ENCODE data around the gene ESR1. TPM values are rescaled to one million over a fixed set of nuclear protein-coding genes. Genes with fewer than 3 reads are reported as not detected.
"Not testable (repeated sequence)": the region's sequence is repeated elsewhere in the genome, so short reads cannot be mapped to it uniquely, and the experiment has no call there.

Gene ESR1
- total RNA-seq, 1 experiment from 2014 or later = not detected

DNA sequence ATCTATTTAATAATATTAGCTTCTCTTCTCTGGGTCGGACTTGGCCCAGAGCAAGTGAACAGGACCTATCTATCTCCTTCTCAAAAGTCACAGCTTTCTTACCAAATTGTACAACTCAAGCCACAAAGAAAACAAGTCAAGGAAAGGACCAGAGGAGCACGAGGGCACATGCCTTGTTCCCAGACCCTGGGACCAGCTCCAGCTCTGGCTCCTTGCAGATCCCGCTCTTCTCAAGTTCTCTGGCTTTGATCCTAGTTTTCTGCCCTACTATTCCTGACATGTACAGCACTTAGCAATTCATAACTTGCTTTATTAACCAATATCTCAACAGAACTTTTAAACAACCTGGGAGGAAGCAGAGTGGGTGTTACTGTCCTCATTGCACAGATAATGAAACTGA is 185.9 kb downstream of the ESR1 start:
- no peaks in the 10 kb centered on the region for H3K27me3 ChIP-seq (replicated peaks)
- no peaks in the 10 kb centered on the region for H3K4me1 ChIP-seq (replicated peaks)
- no peak overlapping the region for H3K4me3 ChIP-seq
- H3K36me3 ChIP-seq = no peaks in the 10 kb centered on the region
- no peak overlapping the region for H3K27ac ChIP-seq
- no peak for DNase-seq (ENCODE audit: low read depth in 1 of 2, low spot score in 2 of 2)
- H3K9me3 ChIP-seq (replicated peaks) = no peaks in the 10 kb centered on the region

DNA sequence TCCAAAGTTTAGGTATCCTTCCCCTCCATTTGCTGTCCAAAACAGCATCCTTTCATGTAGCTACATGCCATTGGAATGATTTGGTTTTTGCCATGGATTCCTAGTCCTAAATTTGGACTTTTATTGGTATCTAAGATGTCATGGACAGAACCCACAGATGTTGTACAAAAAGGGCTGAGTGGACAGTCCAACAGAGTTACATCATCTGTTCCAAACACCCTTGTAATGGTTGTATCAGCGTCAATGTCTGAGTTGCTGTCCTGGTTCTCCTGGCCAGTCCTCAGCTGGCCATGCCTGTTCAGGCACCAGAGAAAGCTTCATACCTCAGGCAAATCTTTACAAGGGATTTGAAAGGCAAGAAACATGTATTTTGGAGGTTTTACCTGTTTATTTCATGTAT is 191.3 kb downstream of the ESR1 start:
- H3K9me3 ChIP-seq (replicated peaks) = no peaks in the 10 kb centered on the region
- no peaks in the 10 kb centered on the region for H3K27me3 ChIP-seq (replicated peaks)
- H3K4me3 ChIP-seq = no peak overlapping the region
- no peaks in the 10 kb centered on the region for H3K36me3 ChIP-seq
- no peaks in the 10 kb centered on the region for H3K4me1 ChIP-seq (replicated peaks)
- no peak for DNase-seq (ENCODE audit: low read depth in 1 of 2, low spot score in 2 of 2)
- no peak overlapping the region for H3K27ac ChIP-seq

DNA sequence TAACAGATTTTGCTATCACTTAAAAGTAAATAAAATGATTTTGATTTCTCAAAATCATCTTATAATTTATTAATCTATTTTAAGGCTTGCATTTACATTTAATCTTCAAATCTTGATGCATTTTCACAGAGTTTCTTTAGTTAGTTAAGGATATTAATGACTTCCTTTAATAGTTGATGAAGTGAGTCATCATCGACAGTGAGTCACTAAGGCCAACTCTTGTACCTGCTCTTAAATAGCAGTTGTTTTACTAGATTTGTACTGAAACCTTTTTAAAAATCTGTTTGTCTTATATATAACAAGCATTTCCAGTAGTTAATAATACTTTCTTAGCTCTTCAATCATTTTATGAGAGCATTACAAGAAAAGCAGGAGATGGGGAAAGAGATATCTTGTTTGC is 191.7 kb downstream of the ESR1 start:
- Histone ChIP-seq H3K36me3 (no peaks in the 10 kb centered on the region), H3K4me1 (replicated peaks) (no peaks in the 10 kb centered on the region), H3K27me3 (replicated peaks) (no peaks in the 10 kb centered on the region), H3K4me3 (no peak overlapping the region), H3K9me3 (replicated peaks) (no peaks in the 10 kb centered on the region), H3K27ac (no peak overlapping the region)
- no peak for DNase-seq (ENCODE audit: low read depth in 1 of 2, low spot score in 2 of 2)

DNA sequence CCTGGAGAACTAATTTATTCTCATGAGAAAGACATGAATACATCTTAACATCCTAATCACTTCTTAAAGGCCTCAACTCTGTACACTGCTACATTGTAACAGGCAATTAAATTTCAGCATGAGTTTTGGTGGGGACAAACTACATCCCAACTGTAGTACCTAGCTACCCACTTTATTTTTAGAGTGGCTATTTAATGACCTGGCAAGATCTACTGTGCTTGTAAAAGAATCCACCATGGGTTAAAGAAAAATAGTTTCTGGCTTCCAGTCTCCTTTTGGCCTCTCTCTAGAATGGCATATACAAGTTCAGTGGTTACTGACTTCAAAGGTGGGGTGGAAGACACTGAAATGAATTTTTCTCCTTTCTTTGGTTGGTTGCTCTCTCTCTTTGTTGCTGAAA is 193.9 kb downstream of the ESR1 start:
- Histone ChIP-seq H3K27ac (no peak overlapping the region), H3K36me3 (no peaks in the 10 kb centered on the region)

DNA sequence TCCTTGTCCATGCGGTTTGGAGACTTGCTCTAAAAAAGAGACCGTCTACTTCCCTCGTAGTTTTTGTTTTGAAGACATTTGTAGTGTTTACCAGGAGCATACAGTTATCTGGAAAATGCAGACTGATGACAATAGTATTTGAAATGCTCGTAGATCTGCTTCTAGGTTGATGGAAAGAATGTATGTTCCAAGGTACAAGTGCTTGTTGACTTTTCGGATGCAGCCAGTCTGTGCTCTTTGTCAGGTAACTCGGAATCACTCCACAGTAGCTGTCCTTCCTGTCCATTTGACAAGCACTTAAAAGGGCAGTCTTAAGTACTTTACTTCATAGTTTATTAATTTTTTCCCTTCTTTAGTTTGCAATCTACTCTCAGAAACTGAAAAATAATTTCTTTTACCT is 194.8 kb downstream of the ESR1 start:
- no peak for DNase-seq (ENCODE audit: low read depth in 1 of 2, low spot score in 2 of 2)
- Histone ChIP-seq H3K4me3 (no peak overlapping the region), H3K36me3 (no peaks in the 10 kb centered on the region), H3K4me1 (replicated peaks) (no peaks in the 10 kb centered on the region), H3K9me3 (replicated peaks) (no peaks in the 10 kb centered on the region), H3K27me3 (replicated peaks) (no peaks in the 10 kb centered on the region), H3K27ac (no peak overlapping the region)

More for the DNA sequence above, 193.9 kb downstream of the ESR1 start:
- no peaks in the 10 kb centered on the region for H3K4me1 ChIP-seq (replicated peaks)
- no peaks in the 10 kb centered on the region for H3K27me3 ChIP-seq (replicated peaks)
- H3K9me3 ChIP-seq (replicated peaks) = no peaks in the 10 kb centered on the region
- H3K4me3 ChIP-seq = no peak overlapping the region
- DNase-seq (ENCODE audit: low read depth in 1 of 2, low spot score in 2 of 2) = no peak

DNA sequence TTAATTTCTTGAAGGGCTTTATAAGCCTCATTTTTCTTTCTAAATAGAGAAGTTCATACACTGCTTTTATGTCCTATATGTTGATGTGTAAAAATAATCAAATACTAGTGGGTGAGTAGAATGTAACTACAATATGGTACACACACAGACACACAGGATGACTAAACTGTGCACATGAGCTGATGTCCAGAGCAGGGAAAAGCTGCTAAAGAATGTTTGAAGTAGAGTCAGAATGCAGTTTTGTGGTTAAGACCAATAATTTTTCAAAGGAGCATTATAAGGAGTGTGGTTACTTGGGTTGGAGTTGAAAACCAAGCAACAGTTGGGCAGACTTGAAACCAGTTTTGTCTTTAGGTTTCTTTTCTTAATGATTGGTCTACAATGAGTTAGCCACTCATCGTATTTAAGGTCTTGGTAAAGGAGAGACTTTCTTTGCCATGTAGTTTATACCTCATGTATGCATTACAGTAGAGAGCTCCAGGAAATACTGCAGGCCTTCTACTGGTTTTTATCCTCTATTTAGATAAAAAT is 196.6 kb downstream of the ESR1 start:
- Histone ChIP-seq H3K36me3 (no peaks in the 10 kb centered on the region), H3K27ac (no peak overlapping the region), H3K4me3 (no peak overlapping the region), H3K4me1 (replicated peaks) (no peaks in the 10 kb centered on the region), H3K9me3 (replicated peaks) (no peaks in the 10 kb centered on the region), H3K27me3 (replicated peaks) (no peaks in the 10 kb centered on the region)
- DNase-seq (ENCODE audit: low read depth in 1 of 2, low spot score in 2 of 2) = no peak

DNA sequence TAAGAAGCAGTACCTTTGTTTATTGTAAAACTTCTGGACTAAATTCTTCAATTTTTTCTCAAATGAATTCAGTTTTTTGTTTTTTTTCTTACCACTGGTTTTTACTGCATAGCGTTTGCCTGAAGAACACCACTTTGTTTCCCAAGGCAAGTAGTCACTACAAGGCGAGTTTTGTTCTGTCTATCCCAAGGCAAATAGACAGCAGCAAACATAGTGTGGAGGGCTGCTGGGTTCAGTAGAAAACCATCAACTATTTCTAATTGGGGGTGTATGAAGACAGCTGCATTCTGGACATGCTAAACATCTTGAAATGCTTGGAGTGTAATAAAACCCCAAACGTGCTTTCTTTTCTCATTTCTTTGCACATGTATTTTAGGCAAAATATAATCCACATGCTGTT is 197.4 kb downstream of the ESR1 start:
- Histone ChIP-seq H3K9me3 (replicated peaks) (no peaks in the 10 kb centered on the region), H3K27ac (no peak overlapping the region), H3K36me3 (no peaks in the 10 kb centered on the region), H3K4me3 (no peak overlapping the region), H3K27me3 (replicated peaks) (no peaks in the 10 kb centered on the region), H3K4me1 (replicated peaks) (no peaks in the 10 kb centered on the region)
- no peak for DNase-seq (ENCODE audit: low read depth in 1 of 2, low spot score in 2 of 2)

DNA sequence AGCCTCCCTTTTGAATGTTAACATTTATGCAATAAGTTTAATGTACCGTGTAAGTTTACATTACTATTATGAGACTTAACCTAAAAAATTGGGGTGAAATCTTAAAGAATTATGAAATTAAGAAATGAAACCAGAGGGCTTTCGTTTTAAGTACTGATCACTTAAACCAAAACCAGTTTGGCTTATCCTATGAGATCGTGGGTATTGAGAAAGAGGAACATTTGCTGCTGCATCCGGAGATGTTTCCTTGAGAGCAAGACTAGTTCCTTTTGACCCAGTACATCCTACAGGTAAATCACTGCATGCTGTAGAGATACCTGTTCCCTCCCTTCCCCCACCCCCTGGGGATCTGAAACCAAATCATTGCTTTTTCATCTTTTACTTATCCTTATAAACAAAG is 201.3 kb downstream of the ESR1 start:
- Histone ChIP-seq H3K36me3 (no peaks in the 10 kb centered on the region), H3K9me3 (replicated peaks) (no peaks in the 10 kb centered on the region), H3K4me1 (replicated peaks) (no peaks in the 10 kb centered on the region), H3K4me3 (no peak overlapping the region), H3K27me3 (replicated peaks) (no peaks in the 10 kb centered on the region), H3K27ac (no peak overlapping the region)
- DNase-seq (ENCODE audit: low read depth in 1 of 2, low spot score in 2 of 2) = no peak

DNA sequence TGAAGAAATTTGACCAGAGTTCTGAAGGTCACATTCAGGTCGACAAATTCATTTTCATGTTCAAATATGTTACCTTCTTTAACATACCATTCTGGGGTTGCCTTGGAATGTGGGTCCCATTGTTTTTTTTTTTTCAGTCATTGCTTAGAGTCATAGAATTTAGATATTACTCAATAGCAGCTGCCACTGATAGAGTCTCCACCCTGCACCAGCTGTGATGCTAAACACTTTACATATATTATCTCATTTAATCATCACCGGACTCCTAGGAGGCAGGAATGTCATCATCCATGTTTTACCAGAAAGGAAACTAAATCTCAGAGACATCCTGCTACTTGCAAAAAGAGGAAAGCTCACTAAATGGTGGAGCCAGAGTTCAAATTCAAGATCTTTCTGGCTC is 204.7 kb downstream of the ESR1 start:
- DNase-seq (ENCODE audit: low read depth in 1 of 2, low spot score in 2 of 2) = no peak
- no peaks in the 10 kb centered on the region for H3K27me3 ChIP-seq (replicated peaks)
- no peaks in the 10 kb centered on the region for H3K36me3 ChIP-seq
- H3K4me1 ChIP-seq (replicated peaks) = no peaks in the 10 kb centered on the region
- no peaks in the 10 kb centered on the region for H3K9me3 ChIP-seq (replicated peaks)
- no peak overlapping the region for H3K4me3 ChIP-seq
- H3K27ac ChIP-seq = no peak overlapping the region

DNA sequence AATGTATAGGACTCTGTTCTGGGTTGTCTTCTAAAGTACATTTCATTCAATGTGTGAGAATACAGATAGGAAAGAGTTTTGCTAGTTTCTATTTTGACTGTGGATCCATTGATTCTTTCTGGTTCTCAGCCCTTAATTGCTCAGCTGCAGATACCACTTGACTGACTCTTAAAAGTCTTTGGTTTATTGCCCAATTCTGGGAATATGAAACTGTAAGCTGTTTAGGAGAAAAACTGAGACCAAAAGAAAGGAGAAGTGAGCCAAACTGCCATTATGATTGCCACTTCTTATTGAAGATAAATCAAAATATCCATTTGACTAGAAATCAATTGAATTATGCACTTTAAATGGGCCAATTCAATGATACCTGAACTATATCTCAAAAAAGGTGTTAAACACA is 211.4 kb downstream of the ESR1 start:
- Histone ChIP-seq H3K9me3 (replicated peaks) (0 out of 2 replicates have a peak, but pooled peaks cover 3% of the 10 kb centered on the region), H3K4me3 (no peak overlapping the region), H3K27me3 (replicated peaks) (no peaks in the 10 kb centered on the region), H3K4me1 (replicated peaks) (no peaks in the 10 kb centered on the region), H3K27ac (no peak overlapping the region), H3K36me3 (no peaks in the 10 kb centered on the region)
- no peak for DNase-seq (ENCODE audit: low read depth in 1 of 2, low spot score in 2 of 2)

DNA sequence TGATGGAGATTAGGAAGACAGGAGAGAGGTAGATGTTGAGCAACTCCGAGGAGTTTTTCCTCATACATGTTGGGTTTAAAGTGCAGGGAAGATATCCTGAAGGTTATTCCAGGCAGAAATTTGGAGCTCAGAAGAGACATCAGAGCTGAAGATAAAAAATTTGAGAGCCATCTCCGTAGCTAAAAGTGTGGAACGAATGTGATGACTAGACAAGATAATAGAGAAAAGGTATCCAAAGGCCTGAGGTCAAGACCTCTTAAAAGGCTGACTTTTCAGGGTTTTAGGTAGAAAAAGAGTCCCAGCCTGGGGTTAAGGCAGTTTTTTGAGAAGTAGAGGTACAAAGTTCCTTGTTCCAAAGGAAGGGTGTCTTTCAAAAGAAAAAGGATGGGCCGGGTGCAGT is 214.8 kb downstream of the ESR1 start:
- Histone ChIP-seq H3K4me3 (no peak overlapping the region), H3K27ac (no peak overlapping the region), H3K9me3 (replicated peaks) (0 out of 2 replicates have a peak, but pooled peaks cover 3% of the 10 kb centered on the region), H3K4me1 (replicated peaks) (no peaks in the 10 kb centered on the region), H3K36me3 (no peaks in the 10 kb centered on the region), H3K27me3 (replicated peaks) (no peaks in the 10 kb centered on the region)
- DNase-seq (ENCODE audit: low read depth in 1 of 2, low spot score in 2 of 2) = no peak

DNA sequence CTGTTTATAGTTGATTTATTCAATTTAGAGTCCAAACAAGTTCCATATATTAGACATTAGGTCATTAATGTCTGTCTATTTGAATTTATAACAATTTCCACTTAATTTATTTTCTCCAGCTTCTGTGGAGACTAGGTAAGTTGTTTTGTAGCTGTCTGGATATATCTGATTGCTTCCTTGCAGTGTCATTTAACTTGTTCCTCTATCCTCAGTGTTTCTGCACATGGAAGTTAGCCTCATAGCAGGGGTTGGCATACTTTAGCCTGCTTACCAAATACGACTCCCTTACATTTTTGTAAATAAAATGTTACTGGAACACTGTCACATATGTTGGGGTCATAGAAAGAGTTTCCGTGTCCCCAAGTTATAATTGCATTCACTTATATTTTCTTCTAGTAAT is 216.1 kb downstream of the ESR1 start:
- no peak overlapping the region for H3K4me3 ChIP-seq
- H3K27me3 ChIP-seq (replicated peaks) = no peaks in the 10 kb centered on the region
- H3K4me1 ChIP-seq (replicated peaks) = no peaks in the 10 kb centered on the region
- H3K9me3 ChIP-seq (replicated peaks) = 0 out of 2 replicates have a peak, but pooled peaks cover 3% of the 10 kb centered on the region
- no peak overlapping the region for H3K27ac ChIP-seq
- DNase-seq (ENCODE audit: low read depth in 1 of 2, low spot score in 2 of 2) = no peak
- H3K36me3 ChIP-seq = no peaks in the 10 kb centered on the region

DNA sequence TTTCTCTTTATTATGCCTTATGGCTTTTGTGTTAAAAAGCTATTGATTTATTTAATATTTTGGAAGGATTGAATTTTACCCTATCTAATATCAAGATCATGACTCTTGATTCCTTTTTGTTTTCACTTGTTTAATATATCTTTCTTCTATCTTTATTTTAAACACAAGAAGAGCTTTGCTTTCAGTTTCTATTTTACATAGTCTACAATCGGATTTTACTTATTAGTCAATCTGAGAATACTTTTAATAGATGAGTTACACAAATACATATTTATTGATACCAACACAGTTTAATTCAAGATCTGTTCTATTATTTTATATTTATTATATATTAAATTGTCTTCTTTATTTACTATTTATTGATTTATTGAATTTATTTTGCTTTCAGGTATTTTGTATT is 218.8 kb downstream of the ESR1 start:
- no peaks in the 10 kb centered on the region for H3K9me3 ChIP-seq (replicated peaks)

DNA sequence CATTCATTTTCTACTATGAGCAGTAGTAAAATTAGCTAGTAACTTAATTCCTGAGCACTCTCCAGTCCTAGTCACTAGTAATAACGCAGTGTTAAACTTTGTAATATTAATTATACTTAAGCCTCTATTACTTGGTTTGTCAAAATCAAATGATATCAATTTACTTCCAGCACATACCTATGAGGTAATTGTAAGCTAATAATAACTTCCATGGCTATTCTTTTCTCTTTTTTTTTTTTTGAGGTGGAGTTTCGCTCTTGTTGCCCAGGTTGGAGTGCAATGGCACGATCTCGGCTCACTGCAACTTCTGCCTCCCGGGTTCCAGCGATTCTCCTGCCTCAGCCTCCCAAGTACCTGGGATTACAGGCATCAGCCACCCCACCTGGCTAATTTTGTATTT is 219.3 kb downstream of the ESR1 start:
- H3K27me3 ChIP-seq (replicated peaks); H3K27ac ChIP-seq; DNase-seq (ENCODE audit: low read depth in 1 of 2, low spot score in 2 of 2); H3K9me3 ChIP-seq (replicated peaks); H3K4me1 ChIP-seq (replicated peaks); H3K36me3 ChIP-seq; H3K4me3 ChIP-seq: not testable (repeated sequence)

More for the DNA sequence above, 218.8 kb downstream of the ESR1 start:
- H3K36me3 ChIP-seq = no peaks in the 10 kb centered on the region
- H3K27ac ChIP-seq = no peak overlapping the region
- H3K27me3 ChIP-seq (replicated peaks) = no peaks in the 10 kb centered on the region
- no peak for DNase-seq (ENCODE audit: low read depth in 1 of 2, low spot score in 2 of 2)
- H3K4me1 ChIP-seq (replicated peaks) = no peaks in the 10 kb centered on the region
- H3K4me3 ChIP-seq = no peak overlapping the region

DNA sequence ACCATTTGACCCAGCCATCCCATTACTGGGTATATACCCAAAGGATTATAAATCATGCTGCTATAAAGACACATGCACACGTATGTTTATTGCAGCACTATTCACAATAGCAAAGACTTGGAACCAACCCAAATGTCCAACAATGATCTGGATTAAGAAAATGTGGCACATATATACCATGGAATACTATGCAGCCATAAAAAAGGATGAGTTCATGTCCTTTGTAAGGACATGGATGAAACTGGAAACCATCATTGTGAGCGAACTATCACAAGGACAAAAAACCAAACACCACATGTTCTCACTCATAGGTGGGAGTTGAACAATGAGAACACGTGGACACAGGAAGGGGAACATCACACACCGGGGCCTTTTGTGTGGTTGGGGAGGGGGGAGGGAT is 226.3 kb downstream of the ESR1 start:
- H3K4me3 ChIP-seq; H3K27ac ChIP-seq; H3K36me3 ChIP-seq; H3K27me3 ChIP-seq (replicated peaks); DNase-seq (ENCODE audit: low read depth in 1 of 2, low spot score in 2 of 2); H3K4me1 ChIP-seq (replicated peaks); H3K9me3 ChIP-seq (replicated peaks): not testable (repeated sequence)

All from SJSA1 (cell line).